ENCODE results near the gene NFKB1.

The NFKB1 gene

DNA sequence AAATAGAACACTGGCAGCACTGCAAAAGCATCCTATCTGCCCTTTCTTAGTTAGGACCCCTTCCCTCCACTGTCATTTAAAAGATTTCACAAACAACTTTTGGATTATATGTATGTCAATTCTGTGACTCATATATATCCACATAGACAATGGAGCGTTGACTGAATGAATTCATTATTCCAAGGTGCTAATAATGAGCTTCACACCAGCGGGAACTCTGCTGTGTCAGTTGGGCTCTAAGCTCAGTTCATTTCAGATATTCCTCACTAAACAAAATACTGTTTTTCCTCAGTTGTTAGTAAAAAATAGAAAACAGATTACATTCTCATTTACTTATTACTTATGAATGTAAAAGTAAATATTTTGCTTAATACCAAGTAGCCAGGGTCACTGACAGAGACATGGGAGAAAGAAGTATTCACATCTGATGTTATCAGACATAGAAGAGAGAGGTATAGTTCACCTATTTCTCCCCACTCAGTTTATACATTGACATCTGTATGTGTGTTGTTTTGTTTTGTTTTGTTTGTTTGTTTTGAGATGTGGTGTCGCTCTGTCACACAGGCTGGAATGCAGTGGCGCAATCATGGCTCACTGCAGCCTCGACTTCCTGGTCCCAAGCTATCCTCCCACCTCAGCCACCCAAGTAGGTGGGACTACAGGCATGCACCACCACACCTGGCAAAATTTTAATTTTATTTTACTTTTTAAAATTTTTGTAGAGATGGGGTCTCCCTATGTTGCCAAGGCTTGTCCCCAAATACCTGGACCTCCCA, 10.9 kb downstream of the NFKB1 start:
- Histone ChIP-seq H3K9ac (no peak overlapping the region), H3K79me2 (ENCODE audit: insufficient read depth, low read depth) (peaks cover 84% of the 10 kb centered on the region), H3K27ac (no peak overlapping the region), H3K4me3 (IDR thresholded peaks at IDR 0.05; ENCODE audit: insufficient read depth, low read depth, low read length) (no peak overlapping the region), H3K4me2 (no peak overlapping the region), H3K36me3 (ENCODE audit: insufficient read depth) (no peaks in the 10 kb centered on the region), H4K20me1 (ENCODE audit: insufficient read depth) (no peaks in the 10 kb centered on the region), H3K27me3 (ENCODE audit: insufficient read depth, low read depth) (no peaks in the 10 kb centered on the region), H3K4me1 (ENCODE audit: low read depth, poor library complexity, severe bottlenecking) (no peaks in the 10 kb centered on the region), H2AFZ (ENCODE audit: low read depth) (no peak overlapping the region)
- TF ChIP-seq, protein P1, sequence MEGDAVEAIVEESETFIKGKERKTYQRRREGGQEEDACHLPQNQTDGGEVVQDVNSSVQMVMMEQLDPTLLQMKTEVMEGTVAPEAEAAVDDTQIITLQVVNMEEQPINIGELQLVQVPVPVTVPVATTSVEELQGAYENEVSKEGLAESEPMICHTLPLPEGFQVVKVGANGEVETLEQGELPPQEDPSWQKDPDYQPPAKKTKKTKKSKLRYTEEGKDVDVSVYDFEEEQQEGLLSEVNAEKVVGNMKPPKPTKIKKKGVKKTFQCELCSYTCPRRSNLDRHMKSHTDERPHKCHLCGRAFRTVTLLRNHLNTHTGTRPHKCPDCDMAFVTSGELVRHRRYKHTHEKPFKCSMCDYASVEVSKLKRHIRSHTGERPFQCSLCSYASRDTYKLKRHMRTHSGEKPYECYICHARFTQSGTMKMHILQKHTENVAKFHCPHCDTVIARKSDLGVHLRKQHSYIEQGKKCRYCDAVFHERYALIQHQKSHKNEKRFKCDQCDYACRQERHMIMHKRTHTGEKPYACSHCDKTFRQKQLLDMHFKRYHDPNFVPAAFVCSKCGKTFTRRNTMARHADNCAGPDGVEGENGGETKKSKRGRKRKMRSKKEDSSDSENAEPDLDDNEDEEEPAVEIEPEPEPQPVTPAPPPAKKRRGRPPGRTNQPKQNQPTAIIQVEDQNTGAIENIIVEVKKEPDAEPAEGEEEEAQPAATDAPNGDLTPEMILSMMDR (conservative IDR thresholded peaks at IDR 0.05; ENCODE audit: low read depth, low read length), result no peak

DNA sequence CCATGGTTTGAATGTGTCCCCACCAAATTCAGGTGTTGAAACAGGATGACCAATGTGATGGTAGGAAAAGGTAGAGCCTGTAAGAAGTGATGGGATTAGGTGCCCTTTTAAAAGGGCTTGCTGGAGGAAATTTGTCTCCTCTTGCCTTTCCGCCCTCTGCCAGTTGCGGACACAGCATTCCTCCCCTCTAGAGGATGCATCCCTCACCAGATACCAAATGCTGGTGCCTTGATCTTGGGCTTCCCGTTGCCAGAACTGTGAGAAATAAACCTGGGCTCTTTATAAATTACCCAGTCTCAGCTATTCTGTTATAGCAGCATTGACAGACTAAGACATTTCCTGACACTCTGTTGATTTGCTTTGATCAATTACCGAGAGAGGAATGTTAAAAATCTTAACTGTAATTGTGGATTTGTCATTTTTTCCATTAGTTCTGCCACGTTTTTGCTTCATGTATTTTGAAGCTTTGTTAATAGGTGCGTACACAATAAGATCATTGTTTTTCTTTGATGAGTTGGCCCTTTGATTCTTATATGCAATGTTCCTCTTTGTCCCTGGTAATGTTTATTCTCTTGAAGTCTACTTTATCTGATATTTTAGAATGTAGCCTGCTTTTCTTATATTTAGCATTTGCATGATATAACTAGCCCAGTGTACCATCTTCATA, 13.3 kb downstream of the NFKB1 start:
- H3K4me1 ChIP-seq (ENCODE audit: low read depth, poor library complexity, severe bottlenecking), result no peaks in the 10 kb centered on the region
- H3K27me3 ChIP-seq (ENCODE audit: insufficient read depth, low read depth), result no peaks in the 10 kb centered on the region
- H3K36me3 ChIP-seq (ENCODE audit: insufficient read depth), result no peaks in the 10 kb centered on the region
- H3K4me2 ChIP-seq, result no peak overlapping the region
- H3K9ac ChIP-seq, result no peak overlapping the region
- TF ChIP-seq, protein P1 (conservative IDR thresholded peaks at IDR 0.05; ENCODE audit: low read depth, low read length), result no peak
- H2AFZ ChIP-seq (ENCODE audit: low read depth), result no peak overlapping the region
- no peak overlapping the region for H3K27ac ChIP-seq
- peaks cover 81% of the 10 kb centered on the region for H3K79me2 ChIP-seq (ENCODE audit: insufficient read depth, low read depth)
- peaks cover 5% of the 10 kb centered on the region; the same call in 1 of the 2 replicates for H4K20me1 ChIP-seq (ENCODE audit: insufficient read depth)
- no peak overlapping the region for H3K4me3 ChIP-seq (IDR thresholded peaks at IDR 0.05; ENCODE audit: insufficient read depth, low read depth, low read length)

DNA sequence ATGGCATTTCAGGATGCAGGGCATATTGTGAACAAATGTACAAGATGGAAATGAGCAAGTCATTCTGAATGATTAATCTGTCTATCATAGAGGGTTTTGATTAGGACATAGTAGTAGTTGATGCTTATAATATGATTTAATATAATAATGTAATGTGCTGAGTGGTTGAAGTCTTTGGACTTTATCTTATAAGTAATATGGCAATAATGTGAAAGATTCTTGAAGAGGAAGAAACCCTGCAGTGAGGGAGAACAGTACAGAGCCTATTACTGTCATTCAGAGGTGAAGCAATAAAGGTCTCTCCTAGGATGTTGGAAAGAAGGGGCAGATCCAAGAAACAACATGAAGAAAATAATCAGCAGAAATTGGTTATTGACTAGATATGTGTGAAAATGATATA, 16.6 kb downstream of the NFKB1 start:
- Histone ChIP-seq H3K36me3 (ENCODE audit: insufficient read depth) (no peaks in the 10 kb centered on the region), H4K20me1 (ENCODE audit: insufficient read depth) (peaks cover 5% of the 10 kb centered on the region; the same call in 1 of the 2 replicates), H3K27me3 (ENCODE audit: insufficient read depth, low read depth) (no peaks in the 10 kb centered on the region), H3K9ac (no peak overlapping the region), H3K4me1 (ENCODE audit: low read depth, poor library complexity, severe bottlenecking) (peaks cover 6% of the 10 kb centered on the region), H3K4me3 (IDR thresholded peaks at IDR 0.05; ENCODE audit: insufficient read depth, low read depth, low read length) (no peak overlapping the region), H3K27ac (no peak overlapping the region), H2AFZ (ENCODE audit: low read depth) (no peak overlapping the region), H3K4me2 (no peak overlapping the region), H3K79me2 (ENCODE audit: insufficient read depth, low read depth) (peaks cover 75% of the 10 kb centered on the region)
- TF ChIP-seq, protein P1 (conservative IDR thresholded peaks at IDR 0.05; ENCODE audit: low read depth, low read length), result no peak

DNA sequence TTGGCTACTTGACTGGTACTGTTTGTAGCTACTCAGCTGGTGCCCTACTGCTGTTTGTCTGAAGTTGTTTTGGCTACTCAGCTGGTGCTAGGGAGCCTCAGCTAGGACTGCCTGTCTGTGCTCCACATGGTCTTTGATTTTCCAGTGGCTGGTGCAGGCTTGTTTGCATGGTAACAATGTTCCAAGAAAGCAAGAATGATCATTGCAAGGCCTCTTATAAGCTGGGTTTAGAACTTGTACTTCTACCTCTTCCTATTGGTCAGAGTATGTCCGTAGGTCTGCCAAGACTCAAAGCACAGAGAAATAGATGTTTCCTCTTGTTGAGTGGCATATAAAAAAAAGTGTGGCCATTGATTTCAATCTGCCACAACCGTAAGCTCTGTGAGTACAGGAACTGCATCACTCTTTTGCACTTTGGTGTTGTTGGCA, 17.6 kb downstream of the NFKB1 start:
- H4K20me1 ChIP-seq (ENCODE audit: insufficient read depth), result peaks cover 5% of the 10 kb centered on the region; the same call in 1 of the 2 replicates
- H3K27ac ChIP-seq, result no peak overlapping the region
- H3K4me3 ChIP-seq (IDR thresholded peaks at IDR 0.05; ENCODE audit: insufficient read depth, low read depth, low read length), result no peak overlapping the region
- no peak overlapping the region for H3K4me2 ChIP-seq
- H3K79me2 ChIP-seq (ENCODE audit: insufficient read depth, low read depth), result peaks cover 70% of the 10 kb centered on the region
- H3K4me1 ChIP-seq (ENCODE audit: low read depth, poor library complexity, severe bottlenecking), result peaks cover 6% of the 10 kb centered on the region
- no peak overlapping the region for H2AFZ ChIP-seq (ENCODE audit: low read depth)
- no peak overlapping the region for H3K9ac ChIP-seq
- no peaks in the 10 kb centered on the region for H3K36me3 ChIP-seq (ENCODE audit: insufficient read depth)
- TF ChIP-seq, protein P1 (conservative IDR thresholded peaks at IDR 0.05; ENCODE audit: low read depth, low read length), result no peak
- no peaks in the 10 kb centered on the region for H3K27me3 ChIP-seq (ENCODE audit: insufficient read depth, low read depth)

Data from KMS-11 (cell line).